Measurements from ENCODE around the gene PCDH12. TPM values are rescaled to one million over a fixed set of nuclear protein-coding genes. Genes with fewer than 3 reads are reported as not detected.

Gene PCDH12
- total RNA-seq, 1 experiment from 2014 or later = not detected

DNA sequence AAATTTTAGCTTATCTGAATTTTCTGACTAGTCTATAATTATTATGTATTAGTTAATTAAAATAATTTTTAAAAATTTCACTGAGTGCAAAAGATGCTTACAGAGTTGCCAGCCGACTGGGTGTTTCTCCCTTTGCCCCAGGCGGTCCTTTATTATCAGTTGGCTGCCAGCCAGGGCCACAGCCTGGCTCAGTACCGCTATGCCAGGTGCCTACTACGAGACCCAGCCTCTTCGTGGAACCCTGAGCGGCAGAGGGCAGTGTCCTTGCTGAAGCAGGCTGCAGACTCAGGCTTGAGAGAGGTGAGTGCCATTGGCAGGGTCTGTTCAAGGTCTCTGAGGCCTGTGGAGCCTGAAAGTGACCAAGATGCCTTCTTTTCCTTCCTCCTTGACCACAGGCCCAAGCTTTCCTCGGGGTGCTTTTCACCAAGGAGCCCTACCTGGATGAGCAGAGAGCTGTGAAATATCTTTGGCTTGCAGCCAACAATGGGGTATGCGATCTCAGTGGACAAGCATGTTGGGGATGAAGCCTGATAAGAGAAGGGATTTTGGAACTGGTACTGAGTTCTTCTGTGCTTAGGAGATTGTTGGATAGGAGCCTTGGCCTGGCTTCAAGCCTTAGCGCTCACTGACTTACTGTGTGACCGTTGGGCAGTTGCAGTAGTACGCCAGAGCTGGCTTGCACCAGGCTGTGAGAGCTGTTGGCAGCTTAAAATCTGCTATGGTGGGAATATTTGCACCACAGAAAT is 23.7 kb downstream of the PCDH12 start:
- H3K9me3 Mint-ChIP-seq = no peaks in the 10 kb centered on the region
- H2BK15ac ChIP-seq (ENCODE audit: low read depth, low read length) = no peak overlapping the region
- no peak overlapping the region for H3K9ac ChIP-seq (ENCODE audit: extremely low read depth, insufficient read length, low read length)
- H2AFZ ChIP-seq (ENCODE audit: low read length) = no peak overlapping the region
- H3K27me3 ChIP-seq (ENCODE audit: insufficient read depth, low read length) = no peaks in the 10 kb centered on the region
- no peak overlapping the region for H3K23ac ChIP-seq (ENCODE audit: insufficient read length, low read depth, low read length)
- H3K36me3 Mint-ChIP-seq (ENCODE audit: insufficient read depth in 1 of 3, low read depth in 3 of 3) = peaks cover 24 to 78% (median 70%) of the 10 kb centered on the region in 3 experiments; a peak in 6 of 7 replicates
- H3K27ac ChIP-seq (ENCODE audit: insufficient read length, low read depth, low read length) = no peak overlapping the region
- no peak overlapping the region for H3K27ac Mint-ChIP-seq
- H2BK5ac ChIP-seq (ENCODE audit: insufficient read length, low read length) = no peak overlapping the region
- H2BK20ac ChIP-seq (ENCODE audit: low read depth, low read length, poor library complexity, severe bottlenecking) = no peak overlapping the region
- no peak overlapping the region for H3K4me3 Mint-ChIP-seq
- DNase-seq = no peak
- H3K9me3 ChIP-seq (ENCODE audit: control insufficient read depth, low read depth, low read length) = no peaks in the 10 kb centered on the region
- no peak overlapping the region for H3K56ac ChIP-seq (ENCODE audit: insufficient read length, low read depth, low read length)
- H3K4me2 ChIP-seq (ENCODE audit: insufficient read depth, insufficient read length, low read length) = no peak overlapping the region
- H3T11ph ChIP-seq (ENCODE audit: low read length) = no peak overlapping the region
- H3K4ac ChIP-seq (ENCODE audit: low read depth, low read length) = no peak overlapping the region
- no peak overlapping the region for H2BK120ac ChIP-seq (ENCODE audit: low read depth, low read length, poor library complexity, severe bottlenecking)
- H2AK5ac ChIP-seq (ENCODE audit: insufficient read length, low read length) = no peak overlapping the region
- H2BK12ac ChIP-seq (ENCODE audit: insufficient read length, low read depth, low read length) = no peak overlapping the region
- H4K5ac ChIP-seq (ENCODE audit: insufficient read length, low read depth, low read length) = no peak overlapping the region
- H4K20me1 ChIP-seq (ENCODE audit: control insufficient read depth, insufficient read depth, insufficient read length) = peaks cover 2% of the 10 kb centered on the region
- no CpG with 5 or more reads among the region's 11 CpGs for WGBS (ENCODE audit: extremely low coverage, insufficient read length, low lambda C conversion rate)
- H3K4me1 ChIP-seq (ENCODE audit: insufficient read depth, low read length) = no peaks in the 10 kb centered on the region
- H3K79me1 ChIP-seq (ENCODE audit: insufficient read depth, low read depth, low read length, poor library complexity, severe bottlenecking) = no peaks in the 10 kb centered on the region
- H3K27me3 Mint-ChIP-seq (ENCODE audit: low read depth) = no peaks in the 10 kb centered on the region
- no peaks in the 10 kb centered on the region for H3K23me2 ChIP-seq (ENCODE audit: insufficient read length, low read depth, low read length, poor library complexity, severe bottlenecking)
- H3K4me1 Mint-ChIP-seq = peaks cover 0 to 2% of the 10 kb centered on the region in 2 experiments; a peak in 1 of 4 replicates
- no peak overlapping the region for H3K18ac ChIP-seq (ENCODE audit: insufficient read length, low read depth, low read length)
- no peak for TF ChIP-seq CTCF (conservative IDR thresholded peaks at IDR 0.05)
- no peak overlapping the region for H3K14ac ChIP-seq (ENCODE audit: insufficient read depth, low read length)
- no peaks in the 10 kb centered on the region for H3K79me2 ChIP-seq (ENCODE audit: insufficient read depth, low read length)
- H4K91ac ChIP-seq (ENCODE audit: insufficient read length, low read depth, low read length) = no peak overlapping the region
- H4K8ac ChIP-seq (replicated peaks; ENCODE audit: insufficient read length, low read depth, low read length) = no peak overlapping the region
